Panc1 (cell line): ENCODE measurements around the gene KIAA0930. TPM values are rescaled to one million over a fixed set of nuclear protein-coding genes. Genes with fewer than 3 reads are reported as not detected.

ENCODE experiments used
- ATAC-seq: fragments of 200-7000 bp; cut with Tn5 transposase; 2 replicates; pipeline ENCODE4 v1.9.1; 2020; ENCODE audit warnings: mild to moderate bottlenecking, moderate library complexity
- BruUV-seq: library from RNA; stranded (reverse); fragments of 400-500 nt; replicated peaks from 2 replicates; lab custom pipeline; 2021; lab: Mats Ljungman, UMichigan
- CTCF ChIA-PET: fragments of 300-600 bp; sonication (Branson Sonifier 250); formaldehyde crosslinking; loops from one replicate; lab custom pipeline; 2022; ENCODE audit warnings: antibody characterized with exemption; lab: Charles Lee
- POLR2A ChIA-PET: fragments of 300-600 bp; sonication (Branson Sonifier 250); formaldehyde crosslinking; loops from one replicate; lab custom pipeline; 2022; ENCODE audit warnings: antibody characterized with exemption; lab: Charles Lee
- DNase-seq: peaks from one replicate; pipeline ENCODE4 v3.0.0-alpha.2; 2010; ENCODE audit warnings: low read depth, low spot score
- H3K27ac ChIP-seq: 2 replicates; pipeline ENCODE4 v1.5.1; 2011; ENCODE audit warnings: mild to moderate bottlenecking, low read length, inconsistent platforms
- H3K27me3 ChIP-seq: fragments of 200-500 bp; sonication (Bioruptor generic); 2 replicates; pipeline ENCODE4 v1.6.0; 2014; ENCODE audit warnings: low read length, inconsistent platforms; ENCODE audit not compliant: control insufficient read depth, insufficient read depth
- H3K36me3 ChIP-seq: fragments of 200-500 bp; sonication (Bioruptor generic); 2 replicates; pipeline ENCODE4 v1.5.1; 2014; ENCODE audit warnings: inconsistent platforms, mild to moderate bottlenecking, low read length, moderate library complexity; ENCODE audit not compliant: control insufficient read depth, insufficient read depth
- H3K4me1 ChIP-seq: 2 replicates; pipeline ENCODE4 v1.5.1; 2011; ENCODE audit warnings: inconsistent platforms, mild to moderate bottlenecking, low read length, moderate library complexity; ENCODE audit not compliant: control insufficient read depth, insufficient read depth
- H3K4me3 ChIP-seq, 2 experiments: 2 replicates each; pipeline ENCODE4 v1.5.1; 2011 to 2012; ENCODE audit warnings: low read depth in 2 of 2, low read length in 2 of 2, mild to moderate bottlenecking in 2 of 2, inconsistent platforms in 1 of 2, moderate library complexity in 1 of 2
- H3K9me3 ChIP-seq: fragments of 200-500 bp; sonication (Bioruptor generic); 2 replicates; pipeline ENCODE4 v1.5.1; 2014; ENCODE audit warnings: low read depth, mild to moderate bottlenecking, inconsistent platforms, low read length, moderate library complexity; ENCODE audit not compliant: control insufficient read depth, insufficient read depth
- POLR2AphosphoS5 ChIP-seq: IDR thresholded peaks from 2 replicates; pipeline ENCODE4 v1.6.1; 2012; ENCODE audit warnings: mild to moderate bottlenecking, low read depth, low read length, moderate library complexity
- SIN3A ChIP-seq: IDR thresholded peaks from 2 replicates; pipeline ENCODE4 v1.6.1; 2012; ENCODE audit warnings: low read depth, mild to moderate bottlenecking, low read length, moderate library complexity, borderline replicate concordance; ENCODE audit not compliant: insufficient read depth
- TCF7L2 ChIP-seq: IDR thresholded peaks from 2 replicates; pipeline ENCODE4 v1.6.1; 2011; ENCODE audit warnings: mild to moderate bottlenecking, low read depth, low read length, inconsistent platforms
- in situ Hi-C: cut with HindIII; loops from 2 replicates; pipeline ENCODE4 v1.10.0; 2016; ENCODE audit warnings: low sequenced_read_pairs, low pct_unique_long_range_greater_than_20kb
- intact Hi-C: fragments of 100-400 bp; cut with micrococcal nuclease; formaldehyde crosslinking; loops from one replicate; pipeline ENCODE4 v1.10.0; 2022; ENCODE audit not compliant: unreplicated experiment
- total RNA-seq: library from RNA; stranded (reverse); gene quantifications from one replicate; pipeline ENCODE4 v1.2.1, GENCODE V29; 2021; ENCODE audit not compliant: unreplicated experiment
- TF ChIP-seq, protein P1 (sequence below): fragments of 450-650 bp; IDR thresholded peaks from 2 replicates; pipeline ENCODE4 v1.5.1; 2017; ENCODE audit warnings: mild to moderate bottlenecking
- TF ChIP-seq, protein P2 (sequence below), 2 experiments: IDR thresholded peaks; 2 replicates each; pipeline ENCODE4 v1.6.1; 2011 to 2012; ENCODE audit warnings: low read depth in 2 of 2, control low read depth in 1 of 2, low read length in 1 of 2, mild to moderate bottlenecking in 1 of 2, moderate library complexity in 1 of 2; ENCODE audit not compliant: insufficient read depth in 1 of 2

Gene KIAA0930
- total RNA-seq, 1 experiment from 2014 or later = 42.5 TPM

- no TSS peak for BruUV-seq
- no peak overlapping the region for H3K4me3 ChIP-seq
- CTCF ChIA-PET = no interaction called here
Measured at GRCh38 chr22:45238076-45238956, 2.4 kb downstream of the KIAA0930 start.

DNA sequence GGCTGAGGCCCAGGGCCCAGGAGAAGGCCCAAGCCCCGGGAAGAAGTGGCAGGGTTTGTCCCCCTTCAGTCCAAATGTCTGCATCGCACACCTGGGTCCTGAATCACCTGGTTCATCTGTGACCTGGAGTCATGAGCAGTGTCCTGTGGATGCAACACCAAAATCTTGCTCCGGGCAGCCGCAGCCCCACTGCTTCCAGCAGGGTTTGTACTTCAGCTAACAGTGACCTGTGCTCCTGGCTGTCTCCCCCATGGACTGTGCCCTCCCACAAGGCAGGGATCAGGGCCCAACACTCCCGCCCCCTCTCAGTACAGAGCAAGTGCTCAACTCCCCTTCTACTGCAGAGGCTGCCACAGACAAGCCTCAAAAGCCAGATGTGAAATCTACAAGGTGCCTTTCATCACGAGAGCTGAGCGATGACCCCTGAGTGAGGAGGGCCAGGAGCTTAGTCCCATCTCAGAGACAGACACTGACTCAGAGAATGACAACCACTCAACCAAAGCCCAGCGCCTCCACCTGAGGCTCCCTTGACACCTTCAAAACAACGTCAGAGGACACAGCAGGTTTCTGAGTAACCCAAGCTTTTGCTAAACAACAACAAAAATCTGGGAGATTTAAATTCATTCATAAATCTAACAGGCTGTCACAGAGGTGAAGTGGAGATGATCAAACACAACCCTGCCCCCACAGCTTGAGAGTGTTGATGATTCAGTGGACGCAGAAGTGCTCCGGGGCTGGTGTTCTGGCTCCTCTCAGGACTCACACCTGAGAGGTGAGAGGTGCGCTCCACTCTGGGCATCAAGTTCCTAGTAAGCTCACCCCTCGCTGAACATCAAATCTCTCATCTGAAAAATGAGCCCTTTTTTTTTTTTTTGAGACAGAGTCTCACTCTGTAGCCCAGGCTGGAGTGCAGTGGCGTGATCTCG is 3.4 kb downstream of the KIAA0930 start:
- no peaks in the 10 kb centered on the region for H3K9me3 ChIP-seq
- H3K4me1 ChIP-seq = peaks cover 3% of the 10 kb centered on the region; the same call in 1 of the 2 replicates
- in situ Hi-C loops = no loop called here
- no peak overlapping the region for H3K27ac ChIP-seq
- ATAC-seq (no peak), DNase-seq (no peak)
- no peaks in the 10 kb centered on the region for H3K27me3 ChIP-seq
- no peaks in the 10 kb centered on the region; the same call in 1 of the 2 replicates for H3K36me3 ChIP-seq
- intact Hi-C loops = no loop called here
- BruUV-seq = no TSS peak
- CTCF ChIA-PET = no interaction called here
- H3K4me3 ChIP-seq = no peak overlapping the region
- POLR2A ChIA-PET = no interaction called here
- TF ChIP-seq, protein P1, sequence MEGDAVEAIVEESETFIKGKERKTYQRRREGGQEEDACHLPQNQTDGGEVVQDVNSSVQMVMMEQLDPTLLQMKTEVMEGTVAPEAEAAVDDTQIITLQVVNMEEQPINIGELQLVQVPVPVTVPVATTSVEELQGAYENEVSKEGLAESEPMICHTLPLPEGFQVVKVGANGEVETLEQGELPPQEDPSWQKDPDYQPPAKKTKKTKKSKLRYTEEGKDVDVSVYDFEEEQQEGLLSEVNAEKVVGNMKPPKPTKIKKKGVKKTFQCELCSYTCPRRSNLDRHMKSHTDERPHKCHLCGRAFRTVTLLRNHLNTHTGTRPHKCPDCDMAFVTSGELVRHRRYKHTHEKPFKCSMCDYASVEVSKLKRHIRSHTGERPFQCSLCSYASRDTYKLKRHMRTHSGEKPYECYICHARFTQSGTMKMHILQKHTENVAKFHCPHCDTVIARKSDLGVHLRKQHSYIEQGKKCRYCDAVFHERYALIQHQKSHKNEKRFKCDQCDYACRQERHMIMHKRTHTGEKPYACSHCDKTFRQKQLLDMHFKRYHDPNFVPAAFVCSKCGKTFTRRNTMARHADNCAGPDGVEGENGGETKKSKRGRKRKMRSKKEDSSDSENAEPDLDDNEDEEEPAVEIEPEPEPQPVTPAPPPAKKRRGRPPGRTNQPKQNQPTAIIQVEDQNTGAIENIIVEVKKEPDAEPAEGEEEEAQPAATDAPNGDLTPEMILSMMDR = no peak
- TF ChIP-seq TCF7L2 (no peak), SIN3A (no peak), POLR2AphosphoS5 (no peak)
- TF ChIP-seq, protein P2, sequence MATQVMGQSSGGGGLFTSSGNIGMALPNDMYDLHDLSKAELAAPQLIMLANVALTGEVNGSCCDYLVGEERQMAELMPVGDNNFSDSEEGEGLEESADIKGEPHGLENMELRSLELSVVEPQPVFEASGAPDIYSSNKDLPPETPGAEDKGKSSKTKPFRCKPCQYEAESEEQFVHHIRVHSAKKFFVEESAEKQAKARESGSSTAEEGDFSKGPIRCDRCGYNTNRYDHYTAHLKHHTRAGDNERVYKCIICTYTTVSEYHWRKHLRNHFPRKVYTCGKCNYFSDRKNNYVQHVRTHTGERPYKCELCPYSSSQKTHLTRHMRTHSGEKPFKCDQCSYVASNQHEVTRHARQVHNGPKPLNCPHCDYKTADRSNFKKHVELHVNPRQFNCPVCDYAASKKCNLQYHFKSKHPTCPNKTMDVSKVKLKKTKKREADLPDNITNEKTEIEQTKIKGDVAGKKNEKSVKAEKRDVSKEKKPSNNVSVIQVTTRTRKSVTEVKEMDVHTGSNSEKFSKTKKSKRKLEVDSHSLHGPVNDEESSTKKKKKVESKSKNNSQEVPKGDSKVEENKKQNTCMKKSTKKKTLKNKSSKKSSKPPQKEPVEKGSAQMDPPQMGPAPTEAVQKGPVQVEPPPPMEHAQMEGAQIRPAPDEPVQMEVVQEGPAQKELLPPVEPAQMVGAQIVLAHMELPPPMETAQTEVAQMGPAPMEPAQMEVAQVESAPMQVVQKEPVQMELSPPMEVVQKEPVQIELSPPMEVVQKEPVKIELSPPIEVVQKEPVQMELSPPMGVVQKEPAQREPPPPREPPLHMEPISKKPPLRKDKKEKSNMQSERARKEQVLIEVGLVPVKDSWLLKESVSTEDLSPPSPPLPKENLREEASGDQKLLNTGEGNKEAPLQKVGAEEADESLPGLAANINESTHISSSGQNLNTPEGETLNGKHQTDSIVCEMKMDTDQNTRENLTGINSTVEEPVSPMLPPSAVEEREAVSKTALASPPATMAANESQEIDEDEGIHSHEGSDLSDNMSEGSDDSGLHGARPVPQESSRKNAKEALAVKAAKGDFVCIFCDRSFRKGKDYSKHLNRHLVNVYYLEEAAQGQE (IDR thresholded peaks at IDR 0.05; ENCODE audit: insufficient read depth in 1 of 2, low read depth in 2 of 2, low read length in 1 of 2) = no peak

More at GRCh38 chr22:45238076-45238956, 2.4 kb downstream of the KIAA0930 start:
- in situ Hi-C loops = no loop called here
- TF ChIP-seq, protein P1 = no peak
- TF ChIP-seq POLR2AphosphoS5 (no peak), TCF7L2 (no peak), SIN3A (no peak)
- TF ChIP-seq, protein P2 (IDR thresholded peaks at IDR 0.05; ENCODE audit: insufficient read depth in 1 of 2, low read depth in 2 of 2, low read length in 1 of 2) = no peak
- Histone ChIP-seq H3K27me3 (no peaks in the 10 kb centered on the region), H3K36me3 (no peaks in the 10 kb centered on the region; the same call in 1 of the 2 replicates), H3K4me1 (peaks cover 3% of the 10 kb centered on the region; the same call in 1 of the 2 replicates), H3K9me3 (no peaks in the 10 kb centered on the region), H3K27ac (no peak overlapping the region)
- POLR2A ChIA-PET = no interaction called here
- intact Hi-C loops = no loop called here
- no peak for ATAC-seq
- DNase-seq = no peak
